ENCODE results near the gene PPFIA2. TPM values are rescaled to one million over a fixed set of nuclear protein-coding genes. Genes with fewer than 3 reads are reported as not detected.
"Not testable (repeated sequence)": the region's sequence is repeated elsewhere in the genome, so short reads cannot be mapped to it uniquely, and the experiment has no call there.

Gene PPFIA2
- total RNA-seq, 4 donors from 2014 or later: 0.69 to 9.1 (median 1.2) TPM

- ATAC-seq (ENCODE audit: low FRiP score) (no peak), DNase-seq (ENCODE audit: low spot score) (no peak)
- no peak for TF ChIP-seq CTCF (IDR thresholded peaks at IDR 0.05)
Measured at GRCh38 chr12:81224626-81225025, 534.5 kb downstream of the PPFIA2 start.

GRCh38 chr12:81222846-81223592 lies 536.1 kb downstream of the PPFIA2 start:
- ATAC-seq (ENCODE audit: low FRiP score) (no peak), DNase-seq (ENCODE audit: low spot score) (no peak)
- TF ChIP-seq CTCF (IDR thresholded peaks at IDR 0.05): no peak

GRCh38 chr12:81221681-81222080 lies 537.5 kb downstream of the PPFIA2 start:
- TF ChIP-seq CTCF (IDR thresholded peaks at IDR 0.05): no peak
- DNase-seq (ENCODE audit: low spot score) (no peak), ATAC-seq (ENCODE audit: low FRiP score) (no peak)

GRCh38 chr12:81216739-81217138 lies 542.4 kb downstream of the PPFIA2 start:
- no peak for DNase-seq (ENCODE audit: low spot score)
- no peak for ATAC-seq (ENCODE audit: low FRiP score)
- TF ChIP-seq CTCF (IDR thresholded peaks at IDR 0.05): no peak

GRCh38 chr12:81212996-81213696 lies 546.0 kb downstream of the PPFIA2 start:
- ATAC-seq (ENCODE audit: low FRiP score) (no peak), DNase-seq (ENCODE audit: low spot score) (no peak)
- TF ChIP-seq CTCF (IDR thresholded peaks at IDR 0.05): no peak

GRCh38 chr12:81211306-81211705 lies 547.8 kb downstream of the PPFIA2 start:
- DNase-seq (ENCODE audit: low spot score) (no peak), ATAC-seq (ENCODE audit: low FRiP score) (no peak)
- no peak for TF ChIP-seq CTCF (IDR thresholded peaks at IDR 0.05)

GRCh38 chr12:81209772-81210225 lies 549.4 kb downstream of the PPFIA2 start:
- not testable (repeated sequence) for DNase-seq (ENCODE audit: low spot score); ATAC-seq (ENCODE audit: low FRiP score)

All from omental fat pad (tissue), 4 donors.